Measurements from ENCODE around the gene NDUFS8.
"Not testable (repeated sequence)": the region's sequence is repeated elsewhere in the genome, so short reads cannot be mapped to it uniquely, and the experiment has no call there.

DNA sequence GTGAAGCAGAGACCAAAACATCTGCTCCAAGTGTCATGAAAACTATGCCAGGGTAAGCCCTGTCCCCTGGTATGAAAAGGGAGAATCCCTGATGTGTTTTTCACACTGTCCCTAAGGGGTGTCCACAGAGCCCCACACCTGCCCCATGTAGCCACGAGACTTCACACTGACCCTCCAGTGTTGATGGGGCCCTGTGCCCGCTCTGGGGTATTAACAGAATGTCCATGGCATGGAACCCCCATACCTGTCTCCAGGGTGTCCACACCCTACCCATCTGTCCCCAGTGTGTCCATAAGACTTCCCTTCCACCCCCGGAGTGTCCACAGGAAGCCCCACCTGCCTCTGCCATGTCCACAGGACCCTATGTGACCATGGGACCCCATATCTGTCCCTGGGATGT is 35.4 kb upstream of the NDUFS8 start:
- TF ChIP-seq, protein P1, sequence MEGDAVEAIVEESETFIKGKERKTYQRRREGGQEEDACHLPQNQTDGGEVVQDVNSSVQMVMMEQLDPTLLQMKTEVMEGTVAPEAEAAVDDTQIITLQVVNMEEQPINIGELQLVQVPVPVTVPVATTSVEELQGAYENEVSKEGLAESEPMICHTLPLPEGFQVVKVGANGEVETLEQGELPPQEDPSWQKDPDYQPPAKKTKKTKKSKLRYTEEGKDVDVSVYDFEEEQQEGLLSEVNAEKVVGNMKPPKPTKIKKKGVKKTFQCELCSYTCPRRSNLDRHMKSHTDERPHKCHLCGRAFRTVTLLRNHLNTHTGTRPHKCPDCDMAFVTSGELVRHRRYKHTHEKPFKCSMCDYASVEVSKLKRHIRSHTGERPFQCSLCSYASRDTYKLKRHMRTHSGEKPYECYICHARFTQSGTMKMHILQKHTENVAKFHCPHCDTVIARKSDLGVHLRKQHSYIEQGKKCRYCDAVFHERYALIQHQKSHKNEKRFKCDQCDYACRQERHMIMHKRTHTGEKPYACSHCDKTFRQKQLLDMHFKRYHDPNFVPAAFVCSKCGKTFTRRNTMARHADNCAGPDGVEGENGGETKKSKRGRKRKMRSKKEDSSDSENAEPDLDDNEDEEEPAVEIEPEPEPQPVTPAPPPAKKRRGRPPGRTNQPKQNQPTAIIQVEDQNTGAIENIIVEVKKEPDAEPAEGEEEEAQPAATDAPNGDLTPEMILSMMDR (conservative IDR thresholded peaks at IDR 0.05; ENCODE audit: low read length): not testable (repeated sequence)
- not testable (repeated sequence) for TF ChIP-seq EZH2phosphoT487 (IDR thresholded peaks at IDR 0.05; ENCODE audit: borderline replicate concordance)
